Neural cell (in vitro differentiated cells): ENCODE results near the gene FAF1. TPM values are rescaled to one million over a fixed set of nuclear protein-coding genes. Genes with fewer than 3 reads are reported as not detected.
"Not testable (repeated sequence)": the region's sequence is repeated elsewhere in the genome, so short reads cannot be mapped to it uniquely, and the experiment has no call there.

Experiments used
- H2AFZ ChIP-seq: fragments of 200-600, 300-800 bp; sonication (generic), shearing (Covaris generic); 2 replicates; pipeline ENCODE4 v1.6.0; 2014; ENCODE audit warnings: low read depth, mild to moderate bottlenecking, antibody characterized with exemption, low read length, moderate library complexity
- H3F3A ChIP-seq: fragments of 200-600 bp; shearing (Covaris generic); 2 replicates; pipeline ENCODE4 v1.6.1; 2016; ENCODE audit warnings: mild to moderate bottlenecking, moderate library complexity, mixed read lengths, antibody characterized with exemption, low read length; ENCODE audit not compliant: insufficient read depth, poor library complexity, severe bottlenecking
- H3K27ac ChIP-seq: fragments of 200-600, 300-800 bp; sonication (generic), shearing (Covaris generic); 2 replicates; pipeline ENCODE4 v1.5.1; 2014; ENCODE audit warnings: mild to moderate bottlenecking, low read length, moderate library complexity
- H3K27me3 ChIP-seq: fragments of 300-800, 200-600 bp; sonication (generic), shearing (Covaris generic); 2 replicates; pipeline ENCODE4 v1.6.0; 2014; ENCODE audit warnings: mild to moderate bottlenecking, low read depth, low read length, moderate library complexity; ENCODE audit not compliant: insufficient read depth
- H3K36me3 ChIP-seq: fragments of 300-800, 200-600 bp; sonication (generic), shearing (Covaris generic); 2 replicates; pipeline ENCODE4 v1.5.1; 2014; ENCODE audit warnings: mild to moderate bottlenecking, antibody characterized with exemption, low read length, moderate library complexity; ENCODE audit not compliant: insufficient read depth
- H3K4me2 ChIP-seq: fragments of 300-800, 200-600 bp; sonication (generic), shearing (Covaris generic); 2 replicates; pipeline ENCODE4 v1.6.0; 2014; ENCODE audit warnings: mild to moderate bottlenecking, low read length
- H3K4me3 ChIP-seq: fragments of 300-800, 200-600 bp; sonication (generic), shearing (Covaris generic); 2 replicates; pipeline ENCODE4 v1.5.1; 2014; ENCODE audit warnings: mild to moderate bottlenecking, low read length, moderate library complexity
- H3K79me2 ChIP-seq: fragments of 200-600 bp; shearing (Covaris generic); replicated peaks from 2 replicates; pipeline ENCODE4 v1.6.0; 2014; ENCODE audit warnings: mild to moderate bottlenecking, low read length, moderate library complexity; ENCODE audit not compliant: insufficient read depth
- H3K9ac ChIP-seq: fragments of 300-800, 200-600 bp; sonication (generic), shearing (Covaris generic); 2 replicates; pipeline ENCODE4 v1.6.1; 2016; ENCODE audit warnings: mild to moderate bottlenecking, low read length, mixed read lengths
- H3K9me2 ChIP-seq: fragments of 200-600 bp; shearing (Covaris generic); 2 replicates; pipeline ENCODE4 v1.6.1; 2016; ENCODE audit warnings: mild to moderate bottlenecking, low read length, mixed read lengths; ENCODE audit not compliant: insufficient read depth
- H3K9me3 ChIP-seq: fragments of 200-600, 300-800 bp; sonication (generic), shearing (Covaris generic); 2 replicates; pipeline ENCODE4 v1.6.1; 2016; ENCODE audit warnings: mild to moderate bottlenecking, mixed run types, low read length, moderate library complexity, mixed read lengths
- H4K20me1 ChIP-seq: fragments of 200-600 bp; shearing (Covaris generic); 2 replicates; pipeline ENCODE4 v1.6.1; 2016; ENCODE audit warnings: mild to moderate bottlenecking, mixed run types; ENCODE audit not compliant: insufficient read depth
- EP300 ChIP-seq: fragments of 450-650 bp; conservative IDR thresholded peaks from 2 replicates; pipeline ENCODE4 v1.6.1; 2014; ENCODE audit warnings: antibody characterized with exemption, mild to moderate bottlenecking, moderate library complexity; ENCODE audit not compliant: poor library complexity, severe bottlenecking
- EZH2 ChIP-seq: fragments of 200-600, 300-800 bp; shearing (Covaris generic), sonication (generic); IDR thresholded peaks from 2 replicates; pipeline ENCODE4 v1.6.1; 2014; ENCODE audit warnings: antibody characterized with exemption, low read length, borderline replicate concordance, mild to moderate bottlenecking; ENCODE audit not compliant: insufficient read depth, poor library complexity, severe bottlenecking
- MXI1 ChIP-seq: fragments of 450-650 bp; conservative IDR thresholded peaks from 2 replicates; pipeline ENCODE4 v1.6.1; 2014; ENCODE audit warnings: antibody characterized with exemption, mild to moderate bottlenecking; ENCODE audit not compliant: poor library complexity, severe bottlenecking
- POLR2AphosphoS5 ChIP-seq: IDR thresholded peaks from 2 replicates; pipeline ENCODE4 v1.6.1; 2012
- RAD21 ChIP-seq: fragments of 450-650 bp; conservative IDR thresholded peaks from 2 replicates; pipeline ENCODE4 v1.6.1; 2014; ENCODE audit warnings: antibody characterized with exemption, mild to moderate bottlenecking, moderate library complexity
- SMC3 ChIP-seq: fragments of 450-650 bp; conservative IDR thresholded peaks from 2 replicates; pipeline ENCODE4 v1.6.1; 2014; ENCODE audit warnings: antibody characterized with exemption, mild to moderate bottlenecking, moderate library complexity; ENCODE audit not compliant: poor library complexity
- TAF1 ChIP-seq: IDR thresholded peaks from 2 replicates; pipeline ENCODE4 v1.6.1; 2012; ENCODE audit warnings: low read depth
- polyA plus RNA-seq: library from polyadenylated mRNA; depleted of rRNA; stranded (reverse); fragments of >200 nt; gene quantifications from 2 replicates; pipeline ENCODE4 v1.2.3, GENCODE V29; 2014

The FAF1 gene
- polyA plus RNA-seq, 1 donor from 2014 or later, result 52.1 TPM

GRCh38 chr1:50936321-50936720 is 23.7 kb downstream of the FAF1 start:
- H4K20me1 ChIP-seq, result no peaks in the 10 kb centered on the region

GRCh38 chr1:50935276-50935675 is 24.8 kb downstream of the FAF1 start:
- not testable (repeated sequence) for H3F3A ChIP-seq, H3K9ac ChIP-seq, H3K9me2 ChIP-seq, H3K4me3 ChIP-seq, H4K20me1 ChIP-seq, H3K27me3 ChIP-seq, H3K79me2 ChIP-seq, H2AFZ ChIP-seq, H3K4me2 ChIP-seq, H3K36me3 ChIP-seq, H3K27ac ChIP-seq, H3K9me3 ChIP-seq

More at GRCh38 chr1:50936321-50936720, 23.7 kb downstream of the FAF1 start:
- Histone ChIP-seq H3K36me3 (no peaks in the 10 kb centered on the region), H3K79me2 (peaks cover 5% of the 10 kb centered on the region), H2AFZ (no peak overlapping the region), H3K9me3 (no peaks in the 10 kb centered on the region), H3K9me2 (no peaks in the 10 kb centered on the region), H3K27me3 (no peaks in the 10 kb centered on the region), H3K27ac (no peak overlapping the region), H3F3A (no peaks in the 10 kb centered on the region), H3K4me2 (no peak overlapping the region), H3K9ac (no peak overlapping the region), H3K4me3 (no peak overlapping the region)
- TF ChIP-seq RAD21 (no peak), EZH2 (no peak), TAF1 (no peak), SMC3 (no peak)

- peaks cover 5% of the 10 kb centered on the region for H3K79me2 ChIP-seq
- no peaks in the 10 kb centered on the region for H3K9me3 ChIP-seq
- no peak overlapping the region for H3K4me3 ChIP-seq
- H3K9me2 ChIP-seq, result no peaks in the 10 kb centered on the region
- no peaks in the 10 kb centered on the region for H3K36me3 ChIP-seq
- H2AFZ ChIP-seq, result no peak overlapping the region
- no peak overlapping the region for H3K4me2 ChIP-seq
- no peaks in the 10 kb centered on the region for H4K20me1 ChIP-seq
- no peak overlapping the region for H3K9ac ChIP-seq
- H3K27ac ChIP-seq, result no peak overlapping the region
- H3F3A ChIP-seq, result no peaks in the 10 kb centered on the region
- no peaks in the 10 kb centered on the region for H3K27me3 ChIP-seq
- TF ChIP-seq POLR2AphosphoS5 (no peak), SMC3 (no peak), TAF1 (no peak), MXI1 (no peak), EZH2 (no peak), EP300 (no peak), RAD21 (no peak)
Observed at GRCh38 chr1:50934838-50935237, 25.2 kb downstream of the FAF1 start.

GRCh38 chr1:50933770-50934169 is 26.3 kb downstream of the FAF1 start:
- H3K79me2 ChIP-seq, H3K9ac ChIP-seq, H3K27ac ChIP-seq, H3K27me3 ChIP-seq, H3K4me3 ChIP-seq, H4K20me1 ChIP-seq, H3K9me2 ChIP-seq, H3K4me2 ChIP-seq, H3F3A ChIP-seq, H2AFZ ChIP-seq, H3K36me3 ChIP-seq, H3K9me3 ChIP-seq: not testable (repeated sequence)

- H3K79me2 ChIP-seq, H3K9me3 ChIP-seq, H3K9ac ChIP-seq, H3K9me2 ChIP-seq, H3K27ac ChIP-seq, H3K36me3 ChIP-seq, H3K27me3 ChIP-seq, H4K20me1 ChIP-seq, H3F3A ChIP-seq, H3K4me3 ChIP-seq, H3K4me2 ChIP-seq, H2AFZ ChIP-seq: not testable (repeated sequence)
Observed at GRCh38 chr1:50932043-50932442, 28.0 kb downstream of the FAF1 start.
